COLO829 (cell line): Measurements from ENCODE around the gene TAGLN.

Source experiments
- DNase-seq: peaks from one replicate; pipeline ENCODE4 v3.0.0; 2012; ENCODE audit warnings: low spot score

Gene TAGLN

GRCh38 chr11:117199053-117199915 is at the start of gene TAGLN:
TSS of gene TAGLN (plus strand) at chr11:117199370. CDS start at chr11:117203014, 3,644 bp downstream.
- DNase-seq: no peak

GRCh38 chr11:117152066-117152465 is 47.1 kb upstream of the TAGLN start:
- no peak for DNase-seq

GRCh38 chr11:117154468-117154867 is 44.7 kb upstream of the TAGLN start:
- no peak for DNase-seq

- no peak for DNase-seq
Measured at GRCh38 chr11:117157507-117157906, 41.7 kb upstream of the TAGLN start.

GRCh38 chr11:117159892-117160291 is 39.3 kb upstream of the TAGLN start:
- no peak for DNase-seq

GRCh38 chr11:117160826-117161225 is 38.3 kb upstream of the TAGLN start:
- no peak for DNase-seq

GRCh38 chr11:117166491-117166890 is 32.7 kb upstream of the TAGLN start:
- no peak for DNase-seq

GRCh38 chr11:117169736-117170135 is 29.4 kb upstream of the TAGLN start:
- DNase-seq: no peak

GRCh38 chr11:117170210-117170609 is 29.0 kb upstream of the TAGLN start:
- no peak for DNase-seq

- no peak for DNase-seq
Measured at GRCh38 chr11:117171007-117171403, 28.2 kb upstream of the TAGLN start.

- no peak for DNase-seq
Measured at GRCh38 chr11:117171404-117172061, 27.6 kb upstream of the TAGLN start.

- no peak for DNase-seq
Measured at GRCh38 chr11:117172724-117173421, 26.3 kb upstream of the TAGLN start.

GRCh38 chr11:117175104-117175503 is 24.1 kb upstream of the TAGLN start:
- DNase-seq: peak; percentile 91

GRCh38 chr11:117175781-117176180 is 23.4 kb upstream of the TAGLN start:
- no peak for DNase-seq

GRCh38 chr11:117176186-117176585 is 23.0 kb upstream of the TAGLN start:
- DNase-seq: no peak

- no peak for DNase-seq
Measured at GRCh38 chr11:117177534-117178209, 21.5 kb upstream of the TAGLN start.

GRCh38 chr11:117178210-117179034 is 20.7 kb upstream of the TAGLN start, which contains the start of gene SIDT2:
TSS of gene SIDT2 (plus strand) at chr11:117178743. CDS start at chr11:117179264, 521 bp downstream.
- DNase-seq: peak; percentile 82

GRCh38 chr11:117179048-117179999 is 19.8 kb upstream of the TAGLN start:
- DNase-seq: peak; percentile 34

- DNase-seq: no peak
Measured at GRCh38 chr11:117180020-117180419, 19.1 kb upstream of the TAGLN start.
